Measurements from ENCODE around the gene RPLP1.

DNA sequence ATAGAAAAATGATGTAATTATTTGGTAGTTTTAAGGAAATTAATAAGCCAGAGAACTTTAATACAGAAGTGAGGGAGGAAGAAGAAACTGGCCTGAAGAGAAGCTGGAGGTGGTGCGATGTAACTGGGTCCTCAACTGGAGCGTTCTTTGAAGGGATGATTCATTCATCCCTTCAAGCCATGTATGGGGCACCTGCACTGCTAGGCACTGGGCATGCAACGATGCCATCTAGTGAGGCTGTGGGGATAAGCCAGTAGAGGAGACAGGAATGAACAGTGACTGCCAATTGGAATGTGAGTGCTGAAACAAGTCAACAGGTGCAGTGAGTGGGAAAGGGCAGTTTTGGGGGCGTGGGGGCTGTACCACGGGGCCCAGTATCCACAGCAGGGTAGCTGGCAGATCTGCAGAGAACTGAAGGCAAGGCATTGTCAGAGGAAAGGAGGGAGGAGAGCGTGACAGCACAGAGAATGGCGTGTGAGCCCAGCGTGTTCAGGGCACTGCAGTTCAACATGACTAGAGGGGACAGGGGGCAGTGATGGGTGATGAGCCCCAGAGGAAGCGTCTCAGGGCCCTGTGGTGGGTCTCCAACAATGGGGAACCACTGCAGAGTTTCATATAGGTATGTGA is 42.3 kb upstream of the RPLP1 start:
- TF ChIP-seq, protein P1, sequence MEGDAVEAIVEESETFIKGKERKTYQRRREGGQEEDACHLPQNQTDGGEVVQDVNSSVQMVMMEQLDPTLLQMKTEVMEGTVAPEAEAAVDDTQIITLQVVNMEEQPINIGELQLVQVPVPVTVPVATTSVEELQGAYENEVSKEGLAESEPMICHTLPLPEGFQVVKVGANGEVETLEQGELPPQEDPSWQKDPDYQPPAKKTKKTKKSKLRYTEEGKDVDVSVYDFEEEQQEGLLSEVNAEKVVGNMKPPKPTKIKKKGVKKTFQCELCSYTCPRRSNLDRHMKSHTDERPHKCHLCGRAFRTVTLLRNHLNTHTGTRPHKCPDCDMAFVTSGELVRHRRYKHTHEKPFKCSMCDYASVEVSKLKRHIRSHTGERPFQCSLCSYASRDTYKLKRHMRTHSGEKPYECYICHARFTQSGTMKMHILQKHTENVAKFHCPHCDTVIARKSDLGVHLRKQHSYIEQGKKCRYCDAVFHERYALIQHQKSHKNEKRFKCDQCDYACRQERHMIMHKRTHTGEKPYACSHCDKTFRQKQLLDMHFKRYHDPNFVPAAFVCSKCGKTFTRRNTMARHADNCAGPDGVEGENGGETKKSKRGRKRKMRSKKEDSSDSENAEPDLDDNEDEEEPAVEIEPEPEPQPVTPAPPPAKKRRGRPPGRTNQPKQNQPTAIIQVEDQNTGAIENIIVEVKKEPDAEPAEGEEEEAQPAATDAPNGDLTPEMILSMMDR (IDR thresholded peaks at IDR 0.05), result peak in 1 of 2 donors; percentile 18
- no peak for TF ChIP-seq EP300 (IDR thresholded peaks at IDR 0.05)
- TF ChIP-seq POLR2A (IDR thresholded peaks at IDR 0.05), result no peak
- TF ChIP-seq POLR2AphosphoS5 (IDR thresholded peaks at IDR 0.05), result no peak
